ENCODE measurements around the gene TMEM222. TPM values are rescaled to one million over a fixed set of nuclear protein-coding genes. Genes with fewer than 3 reads are reported as not detected.

The TMEM222 gene
- total and polyA plus RNA-seq, 12 donors = 30.7 to 73.2 (median 49.8) TPM

DNA sequence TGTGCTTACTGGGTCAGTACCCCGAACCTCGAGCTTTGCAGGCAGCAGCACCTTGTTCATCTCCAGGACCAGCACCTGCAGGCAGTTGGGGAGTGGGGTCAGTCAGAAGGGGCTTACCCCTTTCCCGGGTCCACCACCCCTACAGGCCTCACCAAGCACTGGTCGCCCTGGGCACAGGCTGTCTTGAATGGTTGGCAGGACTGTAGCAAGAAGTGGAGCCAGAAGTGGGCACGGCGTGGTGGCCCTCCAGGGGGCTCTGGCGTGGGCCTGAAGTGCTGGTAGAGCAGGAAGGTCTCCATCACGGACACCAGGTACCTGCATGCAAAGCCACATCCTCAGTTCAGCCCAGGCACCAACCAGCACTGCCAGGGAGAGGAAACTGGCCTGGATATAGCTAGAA lies 39.6 kb downstream of the TMEM222 start:
- Histone ChIP-seq H3K9me3 (replicated peaks in 1 of 3) (no peaks in the 10 kb centered on the region), H3K27me3 (no peaks in the 10 kb centered on the region), H3K4me1 (replicated peaks in 1 of 2) (peaks cover 0 to 15% of the 10 kb centered on the region in 2 donors), H3K36me3 (replicated peaks in 1 of 2) (peaks cover 0 to 57% of the 10 kb centered on the region in 2 donors), H3K27ac (no peak overlapping the region), H3K4me3 (no peak overlapping the region)
- intact Hi-C loops (cut with DNase I) = no loop called here
- no peak for DNase-seq
- WGBS, 4 donors = 83 to 97% (median 94%) methylated on average over 7 to 8 of the region's 8 CpGs
- TF ChIP-seq POLR2A (IDR thresholded peaks at IDR 0.05) (no peak), CTCF (IDR thresholded peaks at IDR 0.05) (no peak)

DNA sequence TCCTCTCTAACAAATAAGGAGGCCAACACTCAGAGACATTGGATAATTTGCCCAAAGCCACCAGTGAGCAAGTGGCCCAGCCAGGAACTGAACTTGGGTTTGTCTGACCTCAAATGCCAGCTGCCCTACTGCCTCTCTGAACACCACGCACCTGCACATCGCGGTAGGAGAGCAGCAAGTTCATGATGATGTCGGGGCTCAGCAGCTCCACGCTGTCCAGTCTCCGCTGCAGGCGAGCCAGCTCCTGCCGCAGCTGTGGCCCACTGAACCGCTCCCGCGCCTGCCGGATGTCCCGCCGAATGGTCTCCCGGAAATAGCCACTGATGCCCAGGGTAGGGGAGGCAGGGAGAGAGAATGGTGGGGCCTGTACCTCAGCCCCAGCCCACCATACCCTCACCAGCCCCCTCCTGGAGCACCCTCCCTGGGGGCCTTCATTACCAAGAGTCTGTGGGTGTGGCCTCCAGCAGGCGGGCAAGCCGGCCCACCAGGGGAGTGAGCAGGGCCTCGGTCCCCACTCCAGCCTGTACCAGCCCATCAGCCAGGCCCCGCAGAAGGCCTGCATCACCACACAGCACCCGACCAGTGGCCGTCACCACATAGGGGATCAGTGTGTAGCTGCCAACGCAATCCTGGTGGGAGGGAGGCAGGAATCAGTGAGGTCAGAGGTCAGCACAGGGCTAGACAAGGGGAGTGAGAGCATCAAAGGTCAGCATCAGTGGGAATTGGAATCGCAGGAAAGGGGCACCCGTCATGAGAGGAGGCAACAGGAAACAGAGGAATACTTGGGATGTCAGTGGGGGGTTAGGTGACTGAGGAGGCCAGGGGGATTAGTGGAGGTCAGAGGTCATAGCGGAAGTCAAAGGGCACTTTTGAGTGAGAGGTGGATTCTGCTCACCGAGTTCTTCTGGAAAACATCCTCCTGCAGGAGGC lies 42.1 kb downstream of the TMEM222 start:
- intact Hi-C loops (cut with DNase I) = no loop called here
- 88 to 94% (median 89%) methylated on average over 13 to 26 of the region's 26 CpGs for WGBS, 4 donors
- Histone ChIP-seq H3K4me1 (replicated peaks in 1 of 2) (peaks cover 6 to 19% of the 10 kb centered on the region in 2 donors), H3K4me3 (no peak overlapping the region), H3K27ac (peak overlapping the region in 1 of 5 donors; percentile 95), H3K27me3 (no peaks in the 10 kb centered on the region), H3K9me3 (replicated peaks in 1 of 3) (no peaks in the 10 kb centered on the region), H3K36me3 (replicated peaks in 1 of 2) (peaks cover 0 to 39% of the 10 kb centered on the region in 2 donors)
- TF ChIP-seq POLR2A (IDR thresholded peaks at IDR 0.05) (no peak), CTCF (IDR thresholded peaks at IDR 0.05) (no peak)
- no peak for DNase-seq

GRCh38 chr1:27364696-27365371 lies 42.9 kb downstream of the TMEM222 start:
- TF ChIP-seq CTCF (IDR thresholded peaks at IDR 0.05) (no peak), POLR2A (IDR thresholded peaks at IDR 0.05) (no peak)
- WGBS, 4 donors = 71 to 79% (median 78%) methylated on average over 6 to 11 of the region's 11 CpGs
- H3K27ac ChIP-seq = peak overlapping the region in 4 of 5 donors; percentile 14 to 95 (median 92)
- intact Hi-C loops (cut with DNase I) = no loop called here
- DNase-seq = no peak
- H3K4me3 ChIP-seq = peak overlapping the region in 1 of 4 donors; percentile 90
- peaks cover 0 to 39% of the 10 kb centered on the region in 2 donors for H3K36me3 ChIP-seq (replicated peaks in 1 of 2)
- H3K9me3 ChIP-seq (replicated peaks in 1 of 3) = no peaks in the 10 kb centered on the region
- peaks cover 6 to 23% of the 10 kb centered on the region in 2 donors for H3K4me1 ChIP-seq (replicated peaks in 1 of 2)
- no peaks in the 10 kb centered on the region for H3K27me3 ChIP-seq
